Measurements from ENCODE around the gene C1QTNF6.

DNA sequence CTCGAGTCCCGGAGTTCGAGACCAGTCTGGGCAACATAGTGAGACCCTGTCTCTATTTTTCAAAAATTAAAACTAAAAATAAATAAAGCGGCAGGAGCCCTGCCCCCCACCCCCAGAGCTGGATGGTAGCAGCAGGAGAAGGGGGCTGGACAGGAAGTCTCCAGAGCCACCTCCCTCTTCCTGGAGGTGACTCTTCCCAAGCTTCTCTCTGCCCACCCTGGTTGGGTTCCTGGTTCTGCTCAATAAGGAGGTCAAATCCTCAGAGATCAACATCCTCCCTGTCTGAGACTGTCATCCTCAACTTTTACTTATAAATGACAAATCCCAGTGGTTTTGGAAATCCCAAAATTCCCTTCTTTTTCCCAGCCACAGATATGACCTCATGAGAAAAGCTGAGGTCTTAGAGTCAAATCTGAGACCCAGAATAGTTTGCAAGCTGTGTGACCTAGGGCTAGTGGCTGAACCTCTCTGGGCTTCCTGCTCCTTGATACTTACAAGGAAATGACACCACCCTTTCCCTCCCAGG lies 987 bp downstream of the C1QTNF6 start:
- TF ChIP-seq, protein P1, sequence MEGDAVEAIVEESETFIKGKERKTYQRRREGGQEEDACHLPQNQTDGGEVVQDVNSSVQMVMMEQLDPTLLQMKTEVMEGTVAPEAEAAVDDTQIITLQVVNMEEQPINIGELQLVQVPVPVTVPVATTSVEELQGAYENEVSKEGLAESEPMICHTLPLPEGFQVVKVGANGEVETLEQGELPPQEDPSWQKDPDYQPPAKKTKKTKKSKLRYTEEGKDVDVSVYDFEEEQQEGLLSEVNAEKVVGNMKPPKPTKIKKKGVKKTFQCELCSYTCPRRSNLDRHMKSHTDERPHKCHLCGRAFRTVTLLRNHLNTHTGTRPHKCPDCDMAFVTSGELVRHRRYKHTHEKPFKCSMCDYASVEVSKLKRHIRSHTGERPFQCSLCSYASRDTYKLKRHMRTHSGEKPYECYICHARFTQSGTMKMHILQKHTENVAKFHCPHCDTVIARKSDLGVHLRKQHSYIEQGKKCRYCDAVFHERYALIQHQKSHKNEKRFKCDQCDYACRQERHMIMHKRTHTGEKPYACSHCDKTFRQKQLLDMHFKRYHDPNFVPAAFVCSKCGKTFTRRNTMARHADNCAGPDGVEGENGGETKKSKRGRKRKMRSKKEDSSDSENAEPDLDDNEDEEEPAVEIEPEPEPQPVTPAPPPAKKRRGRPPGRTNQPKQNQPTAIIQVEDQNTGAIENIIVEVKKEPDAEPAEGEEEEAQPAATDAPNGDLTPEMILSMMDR (IDR thresholded peaks at IDR 0.05 in 8 of 11, conservative IDR thresholded peaks at IDR 0.05 in 3 of 11): no peak
- no peak for TF ChIP-seq POLR2AphosphoS5 (IDR thresholded peaks at IDR 0.05)

All from spleen (tissue), 7 donors.